IMR-90 (cell line): ENCODE measurements around the gene KCNF1. TPM values are rescaled to one million over a fixed set of nuclear protein-coding genes. Genes with fewer than 3 reads are reported as not detected.

Source experiments
- ATAC-seq: fragments of 200-7000 bp; cut with Tn5 transposase; 2 replicates; pipeline ENCODE4 v1.9.1; 2020; ENCODE audit warnings: low read depth, mild to moderate bottlenecking, moderate library complexity
- BruUV-seq: library from RNA; stranded (reverse); fragments of 400-500 nt; replicated peaks from 2 replicates; lab custom pipeline; 2021; lab: Mats Ljungman, UMichigan
- CTCF ChIA-PET: fragments of 300-600 bp; formaldehyde crosslinking; extraction: SDS; loops from one replicate; lab custom pipeline; 2021; ENCODE audit warnings: antibody characterized with exemption; lab: Yijun Ruan, JAX
- POLR2A ChIA-PET: fragments of 300-600 bp; sonication (Branson Sonifier 250); formaldehyde crosslinking; loops from one replicate; lab custom pipeline; 2022; ENCODE audit warnings: antibody characterized with exemption; ENCODE audit not compliant: unreplicated experiment; lab: Charles Lee
- DNase-seq: peaks from one replicate; pipeline ENCODE4 v3.0.0; 2013
- H2AFZ ChIP-seq: replicated peaks from 2 replicates; pipeline ENCODE3; 2013; ENCODE audit warnings: low read length, mild to moderate bottlenecking; ENCODE audit not compliant: poor library complexity
- H2AK5ac ChIP-seq: 2 replicates; pipeline ENCODE4 v1.6.1; 2013; ENCODE audit warnings: low read depth, low read length, inconsistent platforms
- H2AK9ac ChIP-seq: replicated peaks from 2 replicates; pipeline ENCODE3; 2013; ENCODE audit warnings: mild to moderate bottlenecking, low read depth, low read length, moderate library complexity; ENCODE audit not compliant: poor library complexity
- H2BK120ac ChIP-seq: 2 replicates; pipeline ENCODE4 v1.6.1; 2013; ENCODE audit warnings: low read depth, low read length, inconsistent platforms
- H2BK15ac ChIP-seq: 3 replicates; pipeline ENCODE4 v1.6.1; 2013; ENCODE audit warnings: low read depth, low read length, inconsistent platforms
- H2BK20ac ChIP-seq: 2 replicates; pipeline ENCODE4 v1.6.1; 2013; ENCODE audit warnings: low read depth, mild to moderate bottlenecking, inconsistent platforms, low read length, moderate library complexity
- H2BK5ac ChIP-seq: 2 replicates; pipeline ENCODE4 v1.6.1; 2013; ENCODE audit warnings: mild to moderate bottlenecking, low read depth, low read length, inconsistent platforms; ENCODE audit not compliant: poor library complexity, severe bottlenecking
- H3K14ac ChIP-seq: replicated peaks from 2 replicates; pipeline ENCODE4 v1.6.1; 2013; ENCODE audit warnings: low read depth, low read length, inconsistent platforms
- H3K18ac ChIP-seq: 2 replicates; pipeline ENCODE4 v1.6.1; 2013; ENCODE audit warnings: low read depth, low read length, control low read depth
- H3K23ac ChIP-seq: 2 replicates; pipeline ENCODE4 v1.6.1; 2013; ENCODE audit warnings: low read depth, low read length, inconsistent platforms
- H3K27ac ChIP-seq: 2 replicates; pipeline ENCODE4 v1.5.1; 2013; ENCODE audit warnings: mild to moderate bottlenecking, control low read depth, low read length; ENCODE audit not compliant: insufficient read depth
- H3K27me3 ChIP-seq: 2 replicates; pipeline ENCODE4 v1.6.1; 2013; ENCODE audit warnings: low read length; ENCODE audit not compliant: control insufficient read depth, insufficient read depth
- H3K36me3 ChIP-seq: 2 replicates; pipeline ENCODE4 v1.6.1; 2013; ENCODE audit warnings: low read length, mixed read lengths; ENCODE audit not compliant: control insufficient read depth, insufficient read depth
- H3K4ac ChIP-seq: 2 replicates; pipeline ENCODE4 v1.6.1; 2013; ENCODE audit warnings: low read depth, low read length, inconsistent platforms
- H3K4me1 ChIP-seq: 2 replicates; pipeline ENCODE4 v1.6.1; 2013; ENCODE audit warnings: low read length, mixed read lengths; ENCODE audit not compliant: control insufficient read depth, insufficient read depth
- H3K4me2 ChIP-seq: 2 replicates; pipeline ENCODE4 v1.6.1; 2013; ENCODE audit warnings: low read depth, mild to moderate bottlenecking, control low read depth, low read length, moderate library complexity
- H3K4me3 ChIP-seq: 2 replicates; pipeline ENCODE4 v1.5.1; 2013; ENCODE audit warnings: low read depth, mild to moderate bottlenecking, control low read depth, low read length, moderate library complexity; ENCODE audit not compliant: insufficient read depth
- H3K56ac ChIP-seq: 2 replicates; pipeline ENCODE4 v1.6.1; 2013; ENCODE audit warnings: low read length, inconsistent platforms; ENCODE audit not compliant: insufficient read depth; ENCODE audit errors: extremely low read depth
- H3K79me1 ChIP-seq, 2 experiments: 2 replicates each; pipeline ENCODE4 v1.6.1; 2013; ENCODE audit warnings: low read length in 2 of 2, inconsistent platforms in 1 of 2, low read depth in 1 of 2
- H3K9ac ChIP-seq: 2 replicates; pipeline ENCODE4 v1.6.1; 2013; ENCODE audit warnings: low read depth, low read length, control low read depth
- H3K9me1 ChIP-seq: 2 replicates; pipeline ENCODE4 v1.6.1; 2013; ENCODE audit warnings: low read length, inconsistent platforms; ENCODE audit not compliant: insufficient read depth
- H3K9me3 ChIP-seq: 2 replicates; pipeline ENCODE4 v1.6.1; 2013; ENCODE audit warnings: low read length; ENCODE audit not compliant: control insufficient read depth, insufficient read depth
- H4K20me1 ChIP-seq: 2 replicates; pipeline ENCODE4 v1.6.1; 2013; ENCODE audit warnings: low read length, inconsistent platforms; ENCODE audit not compliant: insufficient read depth
- H4K5ac ChIP-seq: 2 replicates; pipeline ENCODE4 v1.6.1; 2013; ENCODE audit warnings: mild to moderate bottlenecking, low read depth, low read length, control low read depth
- H4K8ac ChIP-seq, 2 experiments: 2 replicates each; pipeline ENCODE4 v1.6.1; 2013; ENCODE audit warnings: low read depth in 2 of 2, low read length in 2 of 2, control low read depth in 1 of 2, inconsistent platforms in 1 of 2
- H4K91ac ChIP-seq: 2 replicates; pipeline ENCODE4 v1.6.1; 2013; ENCODE audit warnings: low read depth, low read length, inconsistent platforms; ENCODE audit not compliant: insufficient read depth
- BHLHE40 ChIP-seq: fragments of 150-350 bp; IDR thresholded peaks from 2 replicates; pipeline ENCODE4 v1.6.1; 2016; ENCODE audit warnings: mild to moderate bottlenecking, low read depth, low read length
- CEBPB ChIP-seq: IDR thresholded peaks from 2 replicates; pipeline ENCODE4 v1.6.1; 2012; ENCODE audit warnings: low read depth, low read length, improper control_type of control experiment
- CHD1 ChIP-seq: IDR thresholded peaks from 2 replicates; pipeline ENCODE4 v1.6.1; 2012; ENCODE audit warnings: low read depth, low read length, improper control_type of control experiment
- FOS ChIP-seq: fragments of 150-350 bp; IDR thresholded peaks from 2 replicates; pipeline ENCODE4 v1.6.1; 2016; ENCODE audit warnings: low read depth, low read length
- MAFK ChIP-seq: IDR thresholded peaks from 2 replicates; pipeline ENCODE4 v1.6.1; 2012; ENCODE audit warnings: low read depth, low read length, improper control_type of control experiment
- MAZ ChIP-seq: IDR thresholded peaks from 2 replicates; pipeline ENCODE4 v1.6.1; 2012; ENCODE audit warnings: low read depth, mild to moderate bottlenecking, low read length, improper control_type of control experiment, moderate library complexity, borderline replicate concordance
- MXI1 ChIP-seq: IDR thresholded peaks from 2 replicates; pipeline ENCODE4 v1.6.1; 2012; ENCODE audit warnings: low read depth, mild to moderate bottlenecking, low read length, moderate library complexity, borderline replicate concordance
- NFE2L2 ChIP-seq: fragments of 150-350 bp; IDR thresholded peaks from 2 replicates; pipeline ENCODE4 v1.6.1; 2016; ENCODE audit warnings: low read depth, mild to moderate bottlenecking, low read length
- POLR2A ChIP-seq: IDR thresholded peaks from 2 replicates; pipeline ENCODE4 v1.6.1; 2012; ENCODE audit warnings: mild to moderate bottlenecking, low read depth, low read length
- RAD21 ChIP-seq: IDR thresholded peaks from 2 replicates; pipeline ENCODE4 v1.6.1; 2012; ENCODE audit warnings: low read length, improper control_type of control experiment
- RCOR1 ChIP-seq: IDR thresholded peaks from 2 replicates; pipeline ENCODE4 v1.6.1; 2012; ENCODE audit warnings: mild to moderate bottlenecking, low read length, improper control_type of control experiment; ENCODE audit not compliant: insufficient replicate concordance
- RFX5 ChIP-seq: IDR thresholded peaks from 2 replicates; pipeline ENCODE4 v1.8.0; 2012; ENCODE audit warnings: low read depth, mild to moderate bottlenecking, low read length, moderate library complexity
- SMC3 ChIP-seq: fragments of 150-350 bp; IDR thresholded peaks from 2 replicates; pipeline ENCODE4 v1.6.1; 2016; ENCODE audit warnings: low read depth, mild to moderate bottlenecking, antibody characterized with exemption, low read length, moderate library complexity
- WGBS, 2 experiments: methylation state at CpG; one replicate each; pipeline versions ENCODE4 v1.1.5 to v1.1.7; 2013; ENCODE audit warnings: missing lambda C conversion rate in 2 of 2; ENCODE audit not compliant: insufficient read length in 1 of 2; ENCODE audit errors: extremely low coverage in 2 of 2; 5-methylcytosine and 5-hydroxymethylcytosine counted together
- dilution Hi-C: fragments of 300-500 bp; cut with HindIII; formaldehyde crosslinking; loops from one replicate; pipeline ENCODE4 v1.14.3; 2018; ENCODE audit warnings: low sequenced_read_pairs; ENCODE audit not compliant: unreplicated experiment
- in situ Hi-C: fragments of 300-500 bp; cut with MboI; formaldehyde crosslinking; loops from 3 replicates; pipeline ENCODE4 v1.14.3; 2019; ENCODE audit warnings: low sequenced_read_pairs, inconsistent platforms, mixed read lengths
- intact Hi-C: fragments of 100-400 bp; cut with micrococcal nuclease; formaldehyde crosslinking; loops from 2 replicates; pipeline ENCODE4 v1.10.0; 2022
- polyA plus RNA-seq, 3 experiments: library from polyadenylated mRNA; depleted of rRNA; stranded (reverse); fragments of >200 nt; gene quantifications; 2 replicates each; pipeline ENCODE4 v1.2.3, GENCODE V29; 2012; ENCODE audit warnings: low replicate concordance in 1 of 3
- total RNA-seq: library from RNA; depleted of rRNA; stranded (reverse); fragments of >200 nt; gene quantifications from 2 replicates; pipeline ENCODE4 v1.2.3, GENCODE V29; 2012
- TF ChIP-seq, protein P1 (sequence below): fragments of 150-350 bp; IDR thresholded peaks from 2 replicates; pipeline ENCODE4 v1.6.1; 2016; ENCODE audit warnings: low read depth, mild to moderate bottlenecking, low read length, moderate library complexity, borderline replicate concordance
- TF ChIP-seq, protein P2 (sequence below): fragments of 150-350 bp; IDR thresholded peaks from 2 replicates; pipeline ENCODE4 v1.6.1; 2017; ENCODE audit warnings: mild to moderate bottlenecking, antibody characterized with exemption, low read length, low read depth
- TF ChIP-seq, protein P3 (sequence below): conservative IDR thresholded peaks from 2 replicates; pipeline ENCODE4 v1.5.1; 2012; ENCODE audit warnings: mild to moderate bottlenecking, low read depth, low read length, improper control_type of control experiment

Gene KCNF1
- total and polyA plus RNA-seq, 2 of the 4 experiments (the other 2 are of a cell fraction), result 0.54 to 1.4 TPM

DNA sequence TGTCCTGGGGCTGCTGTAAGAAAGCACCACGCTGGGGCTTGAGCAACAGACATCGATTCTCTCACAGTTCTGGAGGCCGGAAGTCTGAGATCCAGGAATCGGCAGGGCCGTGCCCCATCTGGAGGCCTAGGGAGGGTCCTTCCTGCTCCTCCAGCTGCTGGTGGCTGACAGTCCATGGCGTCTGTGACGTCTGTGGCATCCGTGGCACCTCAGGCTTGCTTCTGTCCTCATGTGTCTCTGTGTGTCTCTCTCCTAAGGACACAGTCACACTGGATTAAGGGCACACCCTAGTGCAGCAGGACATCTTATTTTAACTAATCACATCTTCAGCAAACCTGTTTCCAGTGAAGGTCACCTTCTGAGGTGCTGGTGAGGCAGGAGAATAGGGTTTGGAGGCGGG, 32.6 kb upstream of the KCNF1 start:
- H3K18ac ChIP-seq, result no peak overlapping the region
- no peaks in the 10 kb centered on the region for H3K9me1 ChIP-seq
- dilution Hi-C loops, result no loop called here
- no peak overlapping the region for H3K27ac ChIP-seq
- ChIA-PET CTCF (no interaction called here), POLR2A (no interaction called here)
- no peak overlapping the region for H2AK9ac ChIP-seq
- no peak overlapping the region for H2AK5ac ChIP-seq
- no peaks in the 10 kb centered on the region for H3K79me1 ChIP-seq
- H2BK120ac ChIP-seq, result no peak overlapping the region
- no peak overlapping the region for H2BK15ac ChIP-seq
- H3K9ac ChIP-seq, result no peak overlapping the region
- H3K4me3 ChIP-seq, result no peak overlapping the region
- H2BK5ac ChIP-seq, result no peak overlapping the region
- H4K91ac ChIP-seq, result no peak overlapping the region
- H3K27me3 ChIP-seq, result peaks cover 2% of the 10 kb centered on the region; the same call in 1 of the 2 replicates
- no TSS peak for BruUV-seq
- no peaks in the 10 kb centered on the region for H3K4me1 ChIP-seq
- no peak overlapping the region for H4K5ac ChIP-seq
- no peak overlapping the region for H3K14ac ChIP-seq
- no peak overlapping the region for H2BK20ac ChIP-seq
- no peak overlapping the region for H3K56ac ChIP-seq
- H4K8ac ChIP-seq, result no peak overlapping the region
- TF ChIP-seq, protein P1, sequence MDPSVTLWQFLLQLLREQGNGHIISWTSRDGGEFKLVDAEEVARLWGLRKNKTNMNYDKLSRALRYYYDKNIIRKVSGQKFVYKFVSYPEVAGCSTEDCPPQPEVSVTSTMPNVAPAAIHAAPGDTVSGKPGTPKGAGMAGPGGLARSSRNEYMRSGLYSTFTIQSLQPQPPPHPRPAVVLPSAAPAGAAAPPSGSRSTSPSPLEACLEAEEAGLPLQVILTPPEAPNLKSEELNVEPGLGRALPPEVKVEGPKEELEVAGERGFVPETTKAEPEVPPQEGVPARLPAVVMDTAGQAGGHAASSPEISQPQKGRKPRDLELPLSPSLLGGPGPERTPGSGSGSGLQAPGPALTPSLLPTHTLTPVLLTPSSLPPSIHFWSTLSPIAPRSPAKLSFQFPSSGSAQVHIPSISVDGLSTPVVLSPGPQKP, result no peak
- TF ChIP-seq POLR2A, result no peak
- TF ChIP-seq SMC3, result no peak
- TF ChIP-seq MXI1, result no peak
- TF ChIP-seq, protein P2, sequence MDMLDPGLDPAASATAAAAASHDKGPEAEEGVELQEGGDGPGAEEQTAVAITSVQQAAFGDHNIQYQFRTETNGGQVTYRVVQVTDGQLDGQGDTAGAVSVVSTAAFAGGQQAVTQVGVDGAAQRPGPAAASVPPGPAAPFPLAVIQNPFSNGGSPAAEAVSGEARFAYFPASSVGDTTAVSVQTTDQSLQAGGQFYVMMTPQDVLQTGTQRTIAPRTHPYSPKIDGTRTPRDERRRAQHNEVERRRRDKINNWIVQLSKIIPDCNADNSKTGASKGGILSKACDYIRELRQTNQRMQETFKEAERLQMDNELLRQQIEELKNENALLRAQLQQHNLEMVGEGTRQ, result no peak
- TF ChIP-seq RAD21, result no peak
- TF ChIP-seq, protein P3, sequence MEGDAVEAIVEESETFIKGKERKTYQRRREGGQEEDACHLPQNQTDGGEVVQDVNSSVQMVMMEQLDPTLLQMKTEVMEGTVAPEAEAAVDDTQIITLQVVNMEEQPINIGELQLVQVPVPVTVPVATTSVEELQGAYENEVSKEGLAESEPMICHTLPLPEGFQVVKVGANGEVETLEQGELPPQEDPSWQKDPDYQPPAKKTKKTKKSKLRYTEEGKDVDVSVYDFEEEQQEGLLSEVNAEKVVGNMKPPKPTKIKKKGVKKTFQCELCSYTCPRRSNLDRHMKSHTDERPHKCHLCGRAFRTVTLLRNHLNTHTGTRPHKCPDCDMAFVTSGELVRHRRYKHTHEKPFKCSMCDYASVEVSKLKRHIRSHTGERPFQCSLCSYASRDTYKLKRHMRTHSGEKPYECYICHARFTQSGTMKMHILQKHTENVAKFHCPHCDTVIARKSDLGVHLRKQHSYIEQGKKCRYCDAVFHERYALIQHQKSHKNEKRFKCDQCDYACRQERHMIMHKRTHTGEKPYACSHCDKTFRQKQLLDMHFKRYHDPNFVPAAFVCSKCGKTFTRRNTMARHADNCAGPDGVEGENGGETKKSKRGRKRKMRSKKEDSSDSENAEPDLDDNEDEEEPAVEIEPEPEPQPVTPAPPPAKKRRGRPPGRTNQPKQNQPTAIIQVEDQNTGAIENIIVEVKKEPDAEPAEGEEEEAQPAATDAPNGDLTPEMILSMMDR, result no peak
- TF ChIP-seq RCOR1, result no peak
- no peak for TF ChIP-seq BHLHE40
- no peak for TF ChIP-seq MAFK
- no peak for TF ChIP-seq NFE2L2
- no peak for TF ChIP-seq CHD1
- TF ChIP-seq CEBPB, result no peak
- TF ChIP-seq FOS, result no peak
- TF ChIP-seq RFX5, result no peak
- no peak for TF ChIP-seq MAZ
- peak overlapping the region; percentile 1 for H2AFZ ChIP-seq
- no peak for DNase-seq
- H3K9me3 ChIP-seq, result no peaks in the 10 kb centered on the region
- in situ Hi-C loops, result no loop called here
- intact Hi-C loops, result no loop called here
- 80% methylated on average over 5 of the region's 9 CpGs; no CpG with 5 or more reads in 1 of the 2 experiments for WGBS, 2 experiments
- no peak for ATAC-seq
- H3K36me3 ChIP-seq, result no peaks in the 10 kb centered on the region
- H4K20me1 ChIP-seq, result no peaks in the 10 kb centered on the region
- no peak overlapping the region for H3K4me2 ChIP-seq
- H3K4ac ChIP-seq, result no peak overlapping the region
- no peak overlapping the region for H3K23ac ChIP-seq
